ENCODE results near the gene EPC1.

EPC1 gene

GRCh38 chr10:32349968-32350738 lies 3.2 kb upstream of the EPC1 start:
- Histone ChIP-seq H3K36me3 (replicated peaks; ENCODE audit: insufficient read depth, low read length) (no peaks in the 10 kb centered on the region), H3K27ac (ENCODE audit: low read length) (no peak overlapping the region), H3K4me3 (ENCODE audit: low read length) (no peak overlapping the region), H3K9me2 (replicated peaks; ENCODE audit: insufficient read depth, low read length) (no peaks in the 10 kb centered on the region), H3K4me2 (ENCODE audit: low read depth, low read length) (no peak overlapping the region), H3K4me1 (ENCODE audit: low read length) (peaks cover 18% of the 10 kb centered on the region), H4K20me1 (ENCODE audit: insufficient read depth, low read length) (peaks cover 8% of the 10 kb centered on the region; the same call in 1 of the 2 replicates), H3K79me2 (ENCODE audit: low read length) (peaks cover 60% of the 10 kb centered on the region), H3F3A (ENCODE audit: insufficient read depth, low read length) (peaks cover 7% of the 10 kb centered on the region; the same call in 1 of the 2 replicates), H3K27me3 (replicated peaks; ENCODE audit: insufficient read depth, low read length) (no peaks in the 10 kb centered on the region), H3K9ac (ENCODE audit: low read length) (no peak overlapping the region), H2AFZ (ENCODE audit: low read length) (no peak overlapping the region), H3K9me3 (replicated peaks; ENCODE audit: insufficient read depth, low read length) (no peaks in the 10 kb centered on the region)
- no peak for DNase-seq
- TF ChIP-seq CTCF (IDR thresholded peaks at IDR 0.05; ENCODE audit: low read length) (no peak), EZH2 (optimal IDR thresholded peaks at IDR 0.05; ENCODE audit: low read depth, low read length) (no peak), EZH2phosphoT487 (IDR thresholded peaks at IDR 0.05; ENCODE audit: low read length) (no peak)

- no peak for DNase-seq
- peaks cover 65% of the 10 kb centered on the region for H3K79me2 ChIP-seq (ENCODE audit: low read length)
Measured at GRCh38 chr10:32349199-32349585, 2.2 kb upstream of the EPC1 start.

GRCh38 chr10:32348297-32349198 lies 1.6 kb upstream of the EPC1 start:
- Histone ChIP-seq H3K4me1 (ENCODE audit: low read length) (peaks cover 17% of the 10 kb centered on the region), H3K4me3 (ENCODE audit: low read length) (no peak overlapping the region), H3K9me3 (replicated peaks; ENCODE audit: insufficient read depth, low read length) (no peaks in the 10 kb centered on the region), H4K20me1 (ENCODE audit: insufficient read depth, low read length) (peaks cover 11% of the 10 kb centered on the region), H3K4me2 (ENCODE audit: low read depth, low read length) (no peak overlapping the region; the same call in 1 of the 2 replicates), H2AFZ (ENCODE audit: low read length) (no peak overlapping the region), H3K27me3 (replicated peaks; ENCODE audit: insufficient read depth, low read length) (no peaks in the 10 kb centered on the region), H3K79me2 (ENCODE audit: low read length) (peaks cover 66% of the 10 kb centered on the region), H3K36me3 (replicated peaks; ENCODE audit: insufficient read depth, low read length) (peaks cover 5% of the 10 kb centered on the region; the same call in 1 of the 2 replicates), H3K27ac (ENCODE audit: low read length) (no peak overlapping the region), H3K9ac (ENCODE audit: low read length) (no peak overlapping the region), H3F3A (ENCODE audit: insufficient read depth, low read length) (peaks cover 7% of the 10 kb centered on the region; the same call in 1 of the 2 replicates), H3K9me2 (replicated peaks; ENCODE audit: insufficient read depth, low read length) (no peaks in the 10 kb centered on the region)
- no peak for DNase-seq
- TF ChIP-seq EZH2phosphoT487 (IDR thresholded peaks at IDR 0.05; ENCODE audit: low read length) = no peak
- no peak for TF ChIP-seq CTCF (IDR thresholded peaks at IDR 0.05; ENCODE audit: low read length)
- no peak for TF ChIP-seq EZH2 (optimal IDR thresholded peaks at IDR 0.05; ENCODE audit: low read depth, low read length)

More at GRCh38 chr10:32349199-32349585, 2.2 kb upstream of the EPC1 start:
- H3K27me3 ChIP-seq (replicated peaks; ENCODE audit: insufficient read depth, low read length) = no peaks in the 10 kb centered on the region
- no peak overlapping the region for H2AFZ ChIP-seq (ENCODE audit: low read length)
- no peaks in the 10 kb centered on the region for H3K9me2 ChIP-seq (replicated peaks; ENCODE audit: insufficient read depth, low read length)
- H3K9me3 ChIP-seq (replicated peaks; ENCODE audit: insufficient read depth, low read length) = no peaks in the 10 kb centered on the region
- no peak overlapping the region for H3K9ac ChIP-seq (ENCODE audit: low read length)
- no peak overlapping the region for H3K4me3 ChIP-seq (ENCODE audit: low read length)
- H3F3A ChIP-seq (ENCODE audit: insufficient read depth, low read length) = peaks cover 7% of the 10 kb centered on the region; the same call in 1 of the 2 replicates
- H4K20me1 ChIP-seq (ENCODE audit: insufficient read depth, low read length) = peaks cover 9% of the 10 kb centered on the region
- H3K4me1 ChIP-seq (ENCODE audit: low read length) = peaks cover 18% of the 10 kb centered on the region
- TF ChIP-seq EZH2phosphoT487 (IDR thresholded peaks at IDR 0.05; ENCODE audit: low read length) = no peak
- no peak for TF ChIP-seq CTCF (IDR thresholded peaks at IDR 0.05; ENCODE audit: low read length)
- TF ChIP-seq EZH2 (optimal IDR thresholded peaks at IDR 0.05; ENCODE audit: low read depth, low read length) = no peak
- no peak overlapping the region for H3K4me2 ChIP-seq (ENCODE audit: low read depth, low read length)
- H3K36me3 ChIP-seq (replicated peaks; ENCODE audit: insufficient read depth, low read length) = no peaks in the 10 kb centered on the region
- H3K27ac ChIP-seq (ENCODE audit: low read length) = no peak overlapping the region
